Stimulated activated CD4-positive, alpha-beta T cell treated with anti-CD3 and anti-CD28 coated beads, TNF-alpha, amount 100 ng/mL, for 24 hours (primary cell): ENCODE data around the gene RNF180.
"Not testable (repeated sequence)": the region's sequence is repeated elsewhere in the genome, so short reads cannot be mapped to it uniquely, and the experiment has no call there.

Experiments
- DNase-seq, 3 experiments: peaks; one replicate each; pipeline ENCODE4 v3.0.0-alpha.2; 2020; ENCODE audit warnings: low read depth in 3 of 3

RNF180 gene

GRCh38 chr5:64397552-64397951 is 231.9 kb downstream of the RNF180 start:
- no peak for DNase-seq

GRCh38 chr5:64398735-64399134 is 233.1 kb downstream of the RNF180 start:
- not testable (repeated sequence) for DNase-seq

- DNase-seq = not testable (repeated sequence)
Observed at GRCh38 chr5:64407103-64407825, 241.6 kb downstream of the RNF180 start.

- DNase-seq = no peak
Observed at GRCh38 chr5:64417390-64417789, 251.7 kb downstream of the RNF180 start.

- DNase-seq = no peak
Observed at GRCh38 chr5:64418013-64418412, 252.4 kb downstream of the RNF180 start.
